Cerebellar cortex (tissue), 1 donor: Measurements from ENCODE around the gene HDAC4.
A peak's percentile ranks its signal among the peaks of the same experiment; 100 is the strongest.

Experiments
- DNase-seq: peaks from one replicate; pipeline ENCODE4 v3.0.0-alpha.2; 2015; ENCODE audit warnings: low spot score

The HDAC4 gene

DNA sequence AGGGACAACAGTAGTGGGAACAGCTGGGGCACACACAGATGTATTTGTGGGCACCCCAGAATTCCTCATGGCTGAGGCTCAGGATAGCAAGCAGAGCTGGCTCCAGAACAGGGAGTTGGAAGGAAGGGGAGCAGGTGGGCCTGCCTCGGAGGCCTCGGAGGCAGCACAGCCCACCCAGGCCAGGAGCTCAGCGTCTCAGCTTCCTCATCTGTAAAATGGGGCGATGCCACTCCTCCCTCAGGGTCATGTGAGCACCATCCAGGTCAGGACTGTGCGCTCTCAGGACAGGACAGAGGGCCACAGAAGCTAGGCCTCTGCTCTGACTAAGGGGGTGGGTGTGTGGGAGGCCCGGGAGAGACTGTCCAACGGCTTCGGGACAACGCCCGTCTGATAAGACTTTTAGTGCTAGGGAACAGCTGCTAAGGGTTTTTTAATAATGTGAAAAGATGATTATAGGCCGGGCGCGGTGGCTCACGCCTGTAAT lies 106.2 kb downstream of the HDAC4 start:
- no peak for DNase-seq

DNA sequence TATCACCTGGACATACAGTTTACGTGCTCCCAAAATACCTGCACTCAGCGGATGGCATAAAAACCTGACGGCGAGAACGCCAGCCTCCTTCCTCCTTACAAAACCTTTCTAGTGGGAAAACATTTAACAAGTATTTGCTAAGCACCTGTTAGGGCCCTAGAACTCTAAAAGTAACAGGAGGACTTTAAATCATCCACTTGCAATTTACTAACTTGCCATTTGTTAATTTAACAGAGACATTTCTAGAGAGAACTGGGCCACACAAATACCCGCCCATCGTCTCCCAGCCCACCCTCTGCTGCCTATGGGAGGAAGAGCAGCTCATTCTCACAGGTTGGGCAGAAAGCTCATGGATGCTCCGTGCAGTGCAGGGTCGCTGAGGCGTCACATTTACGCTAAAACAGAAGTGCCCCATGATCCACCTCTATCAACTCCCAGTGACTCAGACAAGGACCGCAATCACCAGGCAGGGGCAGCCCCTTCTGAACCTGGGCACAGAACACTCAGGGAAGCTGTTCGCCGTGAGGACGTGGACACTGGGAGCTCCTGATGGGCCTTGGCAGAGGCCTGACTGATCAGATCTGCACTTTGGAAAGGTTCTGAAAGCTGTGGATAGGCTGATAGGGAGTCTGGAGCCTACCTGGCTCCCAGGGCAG lies 106.9 kb downstream of the HDAC4 start:
- no peak for DNase-seq

DNA sequence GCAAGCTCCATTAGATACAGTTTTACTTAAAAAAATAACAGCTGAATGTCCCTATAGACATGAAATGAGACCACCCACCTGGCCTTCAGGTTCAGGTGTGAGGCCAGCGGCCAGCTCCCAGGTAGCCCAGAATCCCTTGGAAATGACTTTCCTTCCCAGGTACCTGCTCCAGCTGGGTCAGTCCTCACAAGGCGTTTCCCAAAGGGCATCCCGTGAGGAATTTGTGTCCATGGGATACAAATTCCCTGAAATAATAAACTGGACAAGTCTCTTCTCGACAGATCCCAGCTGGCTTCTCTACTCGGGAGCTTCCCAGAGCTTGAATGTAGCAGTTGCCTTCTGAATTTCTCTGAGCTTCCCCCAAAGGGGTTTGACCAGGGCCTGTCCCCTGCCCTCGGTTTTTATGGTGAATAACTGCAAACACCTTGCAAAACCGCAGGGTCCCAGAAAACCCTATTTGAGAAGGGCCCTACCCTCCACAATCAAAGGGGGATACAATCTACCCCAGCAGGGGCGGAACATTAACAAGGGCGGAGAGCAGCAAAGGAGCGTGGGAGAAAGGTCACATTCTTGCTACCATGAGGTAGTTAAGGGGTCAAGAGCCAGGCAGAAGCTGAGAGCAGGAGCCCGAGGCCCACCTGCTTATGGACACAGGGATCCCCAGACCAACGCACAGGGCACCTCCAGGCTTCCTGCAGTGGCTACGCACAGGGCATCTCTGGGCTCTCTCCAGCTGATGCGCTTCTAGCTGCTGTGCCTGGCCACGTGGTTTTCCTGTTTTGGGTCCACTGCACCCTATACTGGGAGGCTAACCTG lies 107.7 kb downstream of the HDAC4 start:
- DNase-seq = no peak

DNA sequence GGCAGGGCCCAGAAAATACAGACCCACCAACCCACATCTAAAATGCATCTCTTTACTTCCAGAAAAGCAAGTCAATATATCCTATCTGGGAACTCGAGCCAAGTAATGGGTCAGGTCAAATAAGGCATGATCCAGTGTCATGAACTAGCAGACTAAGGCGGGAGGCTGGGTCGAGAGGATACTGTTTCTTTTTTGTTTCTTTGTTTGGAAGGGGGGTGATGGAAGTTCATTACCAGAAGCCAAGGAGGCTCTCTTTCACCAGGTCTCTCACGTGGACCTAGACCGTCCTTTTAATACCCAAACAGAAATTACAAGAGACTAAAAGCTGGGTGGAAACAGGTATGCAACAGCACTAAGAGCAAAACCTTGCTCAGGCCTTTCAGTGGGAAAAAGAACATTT lies 108.3 kb downstream of the HDAC4 start:
- no peak for DNase-seq

DNA sequence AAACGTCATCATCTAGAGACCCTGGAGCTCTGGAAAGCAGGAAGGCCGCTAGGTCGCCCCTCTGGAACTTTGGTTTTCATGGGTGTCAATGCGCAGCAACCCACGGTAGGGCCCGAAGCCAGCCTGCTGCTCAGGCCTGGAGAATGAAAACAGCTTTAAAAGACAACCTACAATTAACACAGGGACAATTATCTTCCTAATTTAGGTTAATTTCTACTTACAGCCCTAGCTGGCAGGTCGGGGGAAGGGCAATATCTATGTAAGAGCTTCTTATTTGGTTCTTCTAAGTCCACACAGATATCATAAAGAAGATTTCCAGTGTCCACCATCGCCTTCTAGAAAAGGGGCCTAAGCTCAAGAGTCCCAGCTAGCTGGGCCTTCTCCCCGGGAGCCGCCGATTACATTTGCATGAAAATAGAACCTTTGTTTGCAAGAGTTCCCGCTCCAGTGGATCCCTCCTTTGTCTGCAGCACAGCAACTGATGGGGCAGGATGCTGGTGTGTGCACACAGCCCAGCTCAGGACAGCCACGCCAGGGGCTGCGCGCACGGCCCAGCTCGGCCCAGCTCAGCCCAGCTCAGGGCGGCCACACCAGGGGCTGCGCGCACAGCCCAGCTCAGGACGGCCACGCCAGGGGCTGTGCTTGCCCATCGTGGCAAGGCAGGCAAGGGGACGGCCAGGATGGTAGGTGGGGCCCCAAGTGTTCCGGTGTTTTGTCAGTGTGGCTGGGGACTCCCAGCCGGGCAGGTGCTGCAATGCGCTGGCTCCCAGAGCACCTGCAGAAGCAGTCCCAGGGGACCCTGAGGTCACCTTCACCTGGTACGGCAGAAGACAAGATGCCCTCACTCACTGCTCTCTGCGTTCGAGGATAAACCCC lies 109.1 kb downstream of the HDAC4 start:
- DNase-seq = no peak

DNA sequence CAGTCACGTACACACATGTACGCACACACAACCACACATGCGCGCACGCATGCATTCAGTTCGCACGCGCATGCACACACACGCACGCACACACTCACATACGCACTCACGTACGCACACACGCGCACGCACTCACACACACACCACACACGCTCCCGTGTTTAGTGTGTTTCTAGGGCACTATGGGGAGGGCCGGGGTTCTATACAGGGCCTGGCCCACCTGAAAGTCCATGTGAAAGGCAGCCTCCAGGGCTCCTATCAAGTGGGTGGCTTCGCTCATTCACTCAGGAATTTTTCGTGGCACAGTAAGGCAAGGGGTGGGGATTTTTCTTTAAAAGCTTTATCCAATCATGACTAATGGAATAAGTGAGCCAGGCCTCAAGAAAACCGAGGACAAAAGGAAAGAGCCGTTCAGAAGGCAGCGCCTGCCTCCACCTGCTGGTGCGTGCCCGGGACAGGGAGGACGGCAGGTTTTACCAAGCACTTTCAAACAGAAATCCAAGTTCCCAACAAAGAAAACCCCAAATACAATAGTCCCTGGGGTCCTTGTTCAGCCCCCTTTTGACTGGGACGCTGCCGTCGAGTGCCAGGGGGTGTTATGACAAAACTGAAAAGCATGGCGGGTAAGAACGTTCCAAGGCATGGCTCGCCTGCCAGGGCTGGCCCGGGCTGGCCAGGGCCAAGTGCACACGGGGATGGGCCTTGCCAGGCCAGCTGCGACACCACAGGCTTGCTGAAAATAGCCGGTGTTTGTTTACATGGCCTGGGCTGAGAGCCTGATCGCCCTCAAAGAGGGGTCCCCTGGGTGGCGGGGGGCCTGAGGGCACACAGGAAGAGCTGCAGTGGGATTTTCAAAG lies 110.0 kb downstream of the HDAC4 start:
- no peak for DNase-seq

DNA sequence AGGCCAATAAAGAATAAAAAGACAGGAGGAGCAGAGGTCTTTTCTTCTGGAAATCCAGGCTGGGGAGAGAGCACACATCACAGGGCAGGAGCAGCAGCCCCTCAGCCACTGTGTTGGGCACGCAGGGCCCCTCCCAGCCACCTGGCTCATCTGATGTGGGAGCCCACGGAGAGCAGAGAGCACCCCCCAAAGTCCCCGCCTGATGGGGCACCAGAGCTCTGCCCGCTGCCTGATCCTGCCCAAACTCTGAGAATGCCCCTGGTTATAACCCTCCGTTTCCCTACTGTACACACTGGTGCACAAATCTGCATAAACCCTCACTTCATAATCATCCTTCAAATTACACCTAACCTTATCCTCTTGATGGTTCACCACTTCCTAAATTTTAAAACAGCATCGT lies 111.3 kb downstream of the HDAC4 start:
- DNase-seq = no peak

DNA sequence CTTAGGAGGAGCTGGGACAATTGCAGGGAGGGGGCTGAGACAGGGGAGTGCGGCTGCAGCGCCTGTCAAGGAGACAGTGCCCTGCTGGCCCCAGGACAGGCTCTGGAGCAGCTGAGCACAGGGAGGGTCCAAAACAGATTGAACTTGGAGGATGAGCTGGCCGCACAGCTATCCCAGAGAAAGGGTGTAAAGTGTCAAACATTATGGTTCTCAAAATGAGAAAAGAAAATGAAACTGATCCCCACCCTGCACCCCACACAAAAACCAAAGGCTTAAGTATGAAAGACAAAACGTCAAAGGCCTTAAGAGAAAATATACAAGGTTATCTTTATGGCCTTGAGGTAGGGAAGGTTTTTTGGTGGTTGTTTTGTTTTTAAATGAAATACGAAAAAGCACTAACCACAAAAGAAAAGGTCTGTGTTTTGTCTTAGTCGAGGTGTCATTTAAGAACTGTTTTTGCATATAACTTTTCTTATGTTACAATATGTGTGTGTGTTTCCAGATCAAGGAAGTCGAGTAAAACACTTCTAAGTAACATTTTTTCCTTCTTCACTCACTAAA lies 111.8 kb downstream of the HDAC4 start:
- DNase-seq = no peak

DNA sequence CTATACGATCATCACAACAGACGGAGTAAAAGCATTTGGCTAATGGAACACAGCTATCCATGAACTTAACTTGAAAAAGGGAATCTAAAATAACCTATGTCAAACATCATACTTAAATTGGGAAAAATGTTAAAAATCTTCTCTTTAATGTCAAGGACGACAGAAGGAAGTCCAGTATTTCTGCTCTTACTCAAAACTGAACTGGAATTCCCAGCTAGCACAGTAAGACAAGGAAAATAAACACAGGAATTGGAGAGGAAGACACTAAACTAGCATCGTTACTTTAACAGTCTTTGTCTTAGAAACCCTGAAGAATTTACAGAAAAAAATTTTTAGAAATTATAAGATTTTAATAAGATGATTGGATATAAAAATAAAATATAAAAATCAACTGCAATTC lies 112.6 kb downstream of the HDAC4 start:
- no peak for DNase-seq

DNA sequence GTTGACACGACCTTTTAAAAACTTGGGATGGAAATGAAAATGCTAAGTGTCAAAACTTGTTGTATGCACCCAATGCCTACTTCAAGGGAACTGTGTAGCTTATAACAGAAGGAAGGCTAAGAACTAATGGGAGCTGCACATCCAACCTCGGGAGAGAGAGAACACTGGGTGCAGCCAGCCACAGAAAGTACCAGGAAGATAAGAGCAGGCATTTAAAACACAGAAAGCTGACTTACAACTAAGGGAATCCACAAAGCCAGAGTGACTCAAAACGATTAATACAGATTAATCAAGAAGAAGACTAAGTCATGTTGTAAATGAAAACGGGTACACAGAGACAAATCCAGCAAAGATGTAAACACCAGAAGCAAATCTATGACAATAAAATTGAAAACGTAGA lies 113.4 kb downstream of the HDAC4 start:
- DNase-seq = no peak

DNA sequence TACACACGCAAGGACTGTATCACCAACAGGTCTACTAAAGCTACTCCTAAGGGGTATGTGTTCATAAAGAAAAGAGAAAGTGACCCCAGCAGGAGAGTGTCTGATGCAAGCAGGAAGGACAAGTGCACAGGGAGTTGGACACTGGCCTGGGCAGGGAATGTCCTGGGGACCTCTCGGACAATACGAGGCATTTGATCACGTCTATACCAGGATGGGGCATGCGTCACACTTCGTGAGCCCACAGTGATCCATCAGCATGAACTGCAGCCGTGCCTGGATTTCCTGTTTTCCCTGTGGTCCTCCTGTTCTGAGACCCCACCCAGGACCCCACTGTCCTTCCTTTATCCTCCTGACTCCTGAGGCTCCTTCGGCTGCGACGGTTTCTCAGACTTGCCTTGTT lies 113.9 kb downstream of the HDAC4 start:
- DNase-seq = no peak

DNA sequence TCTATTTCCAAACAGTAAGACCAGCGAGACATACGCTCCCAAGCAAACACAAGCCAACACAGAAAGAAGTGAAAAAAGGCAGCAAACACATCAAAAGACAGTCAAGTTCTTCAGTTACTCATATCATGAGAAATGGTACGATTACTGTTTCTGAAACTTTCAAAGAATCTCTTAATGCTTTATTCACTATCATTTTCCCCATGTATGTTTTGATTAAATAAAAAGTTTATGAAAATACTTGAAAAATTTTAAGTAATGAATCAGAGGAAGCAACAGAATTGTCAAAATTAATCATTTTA lies 114.9 kb downstream of the HDAC4 start:
- DNase-seq = no peak

DNA sequence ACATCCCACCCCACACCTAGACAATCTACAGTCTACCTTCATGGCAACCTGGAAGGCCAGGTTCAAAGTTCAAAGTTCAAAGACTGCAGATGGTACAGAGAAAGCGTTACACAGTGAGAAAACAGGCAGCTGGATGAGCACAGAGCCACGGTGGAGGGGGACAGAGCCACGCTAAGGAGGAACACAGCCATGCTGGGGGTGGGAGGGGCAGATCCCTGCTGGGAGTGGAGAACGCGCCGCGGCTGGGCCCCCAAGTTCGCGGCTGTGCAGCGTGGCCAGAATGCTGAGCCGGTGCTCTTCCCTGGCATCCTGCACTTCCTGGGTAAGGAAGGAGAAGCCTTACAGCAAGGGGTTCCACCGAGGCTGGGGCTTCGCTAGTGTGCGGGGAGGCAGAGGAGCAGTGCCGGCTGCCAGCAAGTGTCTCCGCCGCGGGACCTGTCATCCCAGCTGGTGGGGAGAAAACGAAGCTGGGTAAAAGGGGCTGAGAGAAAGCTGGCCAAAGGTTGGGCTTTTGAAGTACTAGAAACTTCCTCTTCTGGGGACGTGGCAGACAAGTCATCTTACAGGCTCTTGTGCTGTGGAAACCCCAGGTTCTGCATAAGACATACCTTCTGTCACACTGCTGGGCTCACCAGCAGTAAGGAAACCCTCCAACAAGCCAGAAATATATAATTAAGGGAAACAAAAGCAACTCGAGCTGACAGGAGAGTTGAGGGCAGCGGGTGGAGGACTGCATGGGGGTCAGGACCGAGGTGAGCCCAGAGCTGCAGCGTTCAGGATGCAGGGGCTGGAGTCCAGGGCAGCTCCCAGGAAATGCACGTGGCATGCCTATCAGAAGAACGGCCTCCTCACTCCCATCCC lies 115.5 kb downstream of the HDAC4 start:
- no peak for DNase-seq

DNA sequence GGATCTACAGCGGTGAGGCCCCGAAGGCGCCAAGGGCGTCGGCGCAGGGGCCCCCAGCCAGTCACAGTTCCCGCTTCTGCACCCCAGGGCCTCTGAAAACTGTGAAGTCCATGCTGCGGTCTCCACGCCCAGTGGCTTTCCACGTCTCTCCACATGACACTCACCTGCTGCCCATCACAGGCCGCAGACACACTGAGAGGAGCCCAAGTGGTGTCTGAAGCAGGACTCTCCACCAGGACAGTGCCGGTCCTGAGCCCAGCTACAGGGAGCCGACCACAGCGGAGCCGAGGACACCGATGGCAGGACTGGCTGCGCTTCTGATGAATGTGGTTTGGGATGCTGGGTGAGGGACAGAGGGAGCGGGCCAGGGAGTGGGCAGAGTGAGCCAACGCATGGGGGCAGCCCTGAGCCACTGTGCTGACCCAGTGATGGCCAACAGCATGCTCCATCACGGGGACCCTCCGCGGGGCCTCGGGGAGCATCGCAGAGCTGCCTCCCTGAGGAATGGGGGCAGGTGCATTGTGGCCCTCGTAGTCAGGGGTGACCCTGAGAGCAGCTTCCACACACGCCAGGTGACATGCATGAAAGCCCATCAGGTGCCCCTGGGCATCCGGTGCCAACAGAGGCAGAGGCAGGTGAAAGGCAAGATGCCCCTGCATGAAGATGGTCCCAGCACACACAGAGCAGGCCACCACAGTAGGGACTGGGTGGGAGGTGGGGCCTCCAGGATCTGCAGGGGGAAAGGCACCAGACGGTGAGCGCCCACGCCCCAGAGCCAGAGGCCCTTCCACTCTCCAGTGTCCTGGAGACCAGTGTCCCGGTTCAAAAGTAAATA lies 116.6 kb downstream of the HDAC4 start:
- DNase-seq = no peak

DNA sequence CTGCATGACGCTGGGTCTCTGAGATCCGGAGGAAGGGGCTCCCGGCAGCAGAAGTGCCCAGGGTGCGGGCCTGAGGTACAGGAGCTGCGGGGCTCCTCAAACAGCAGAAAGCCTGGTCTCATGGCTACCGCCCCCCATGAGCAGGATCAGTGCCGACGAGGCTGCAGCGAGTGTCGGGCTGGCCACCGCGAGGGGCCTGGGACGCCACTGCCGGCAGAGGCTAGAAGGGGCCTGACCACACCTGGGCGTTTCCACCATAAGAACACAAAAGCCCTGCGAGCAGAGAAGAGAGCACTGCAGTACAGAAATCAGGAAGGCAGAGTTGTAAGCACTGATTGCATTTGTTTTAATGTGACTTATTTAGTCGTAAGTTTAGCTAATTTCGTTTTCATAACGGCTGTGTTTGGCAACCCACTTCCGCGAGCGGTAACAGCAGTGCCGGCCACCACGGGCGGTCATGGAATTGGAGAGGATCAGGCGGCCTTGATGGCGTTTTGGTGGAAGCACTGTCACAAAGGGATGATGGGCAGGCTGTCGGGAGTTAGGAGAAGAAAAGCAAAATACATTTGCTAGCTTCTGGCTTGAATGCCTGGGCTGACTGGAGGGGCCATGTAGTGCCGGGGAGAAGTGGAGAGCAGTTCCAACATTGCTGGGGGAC lies 117.4 kb downstream of the HDAC4 start:
- DNase-seq = no peak

DNA sequence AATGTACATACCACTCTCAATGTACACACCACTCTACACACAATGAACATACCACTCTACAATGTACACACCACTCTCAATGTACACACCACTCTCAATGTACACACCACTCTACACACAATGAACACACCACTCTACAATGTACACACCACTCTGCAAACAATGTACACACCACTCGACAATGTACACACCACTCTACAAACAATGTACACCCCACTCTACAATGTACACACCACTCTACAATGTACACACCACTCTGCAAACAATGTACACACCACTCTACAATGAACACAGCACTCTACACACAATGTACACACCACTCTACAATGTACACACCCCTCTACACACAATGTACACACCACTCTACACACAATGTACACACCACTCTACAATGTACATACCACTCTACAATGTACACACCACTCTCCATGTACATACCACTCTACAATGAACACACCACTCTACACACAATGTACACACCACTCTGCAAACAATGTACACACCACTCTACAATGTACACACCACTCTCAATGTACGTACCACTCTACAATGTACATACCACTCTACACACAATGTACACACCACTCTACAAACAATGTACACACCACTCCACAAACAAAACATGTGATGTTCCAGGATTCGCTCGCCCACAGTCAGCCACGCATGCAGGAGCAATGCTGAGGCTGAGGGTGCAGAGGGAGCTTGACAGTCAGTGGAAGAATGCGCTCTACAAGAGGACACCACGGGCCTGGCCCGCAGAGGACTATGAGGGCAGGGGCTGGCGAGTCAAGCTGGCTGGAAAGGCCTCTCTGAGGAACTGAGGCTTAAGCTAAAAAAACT lies 118.2 kb downstream of the HDAC4 start:
- DNase-seq = no peak

DNA sequence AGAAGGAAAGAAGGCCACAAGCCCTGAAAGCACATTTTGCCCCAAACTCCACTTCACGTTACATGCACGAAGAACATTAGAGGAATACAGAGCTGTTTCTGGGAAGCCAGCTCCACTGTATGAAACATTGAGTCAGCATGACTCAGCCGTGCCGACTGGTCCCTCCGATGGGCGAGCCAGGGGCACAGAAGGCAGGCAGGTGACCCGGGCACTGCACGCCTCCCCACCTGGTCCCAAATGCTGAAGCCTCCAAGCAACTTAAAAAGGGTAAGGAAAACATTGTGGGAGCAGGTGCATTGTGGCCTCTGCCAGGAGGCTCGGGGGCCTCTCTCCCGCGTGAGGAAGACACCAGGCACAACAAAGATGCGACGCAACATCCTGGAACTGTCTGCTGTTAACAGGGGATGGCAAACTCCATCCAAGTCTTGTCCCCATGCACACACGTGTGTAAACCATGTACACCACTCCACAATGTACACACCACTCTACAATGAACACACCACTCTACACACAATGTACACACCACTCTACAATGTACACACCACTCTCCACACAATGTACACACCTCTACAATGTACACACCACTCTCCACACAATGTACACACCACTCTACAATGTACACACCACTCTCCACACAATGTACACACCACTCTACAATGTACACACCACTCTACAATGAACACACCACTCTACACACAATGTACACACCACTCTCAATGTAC lies 120.4 kb downstream of the HDAC4 start:
- DNase-seq = peak; percentile 38
